ENCODE results near the gene ATG2A. TPM values are rescaled to one million over a fixed set of nuclear protein-coding genes. Genes with fewer than 3 reads are reported as not detected.

Gene ATG2A
- polyA plus RNA-seq, 1 donor (not counting 4 experiments of a cell fraction or from before 2014, with no cell fraction given), result 2.4 TPM

DNA sequence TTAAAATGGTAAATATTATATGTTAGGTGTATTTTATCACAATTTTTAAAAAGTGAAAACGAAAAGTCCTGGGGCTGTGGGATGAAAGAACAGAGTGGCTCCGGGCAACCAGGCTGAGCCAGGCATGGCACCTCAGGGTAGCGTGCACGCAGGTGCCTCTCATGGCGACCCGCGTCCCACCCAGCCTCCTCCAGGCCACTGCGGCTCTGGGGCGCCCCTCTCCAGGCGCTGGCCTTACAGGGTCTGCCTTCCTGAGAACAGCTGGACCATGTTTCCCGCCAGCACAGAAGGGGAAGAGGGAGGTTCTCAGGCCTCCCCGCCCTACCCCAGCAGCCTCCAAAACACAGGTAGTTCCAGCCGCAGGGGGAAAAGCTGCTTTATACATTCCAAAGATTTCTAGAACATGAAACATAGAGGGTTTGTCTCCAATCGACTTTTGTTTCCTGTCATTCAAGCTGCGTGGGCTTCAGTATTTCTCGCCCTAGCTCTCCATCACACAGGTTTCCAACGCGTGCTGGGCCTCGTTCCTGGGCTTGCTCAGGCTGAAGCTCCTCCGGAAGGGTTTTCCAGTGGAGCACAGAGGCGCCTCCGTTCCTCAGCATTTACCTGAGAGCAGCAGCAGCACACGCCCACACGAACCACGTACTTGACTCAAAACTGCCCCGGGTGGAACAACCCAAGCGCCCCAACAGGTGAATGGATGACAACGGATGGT, 49.1 kb downstream of the ATG2A start:
- Histone ChIP-seq H3K9me3 (ENCODE audit: control insufficient read depth, low read depth, low read length) (no peaks in the 10 kb centered on the region), H3K4me1 (ENCODE audit: control insufficient read depth, extremely low read depth, insufficient read depth, low read length) (peaks cover 82% of the 10 kb centered on the region), H3K27ac (ENCODE audit: control insufficient read depth, insufficient read depth, low read length) (peak overlapping the region; percentile 80), H3K4me2 (ENCODE audit: control insufficient read depth, extremely low read depth, insufficient read depth, low read depth, low read length) (peak overlapping the region; percentile 60), H2AFZ (ENCODE audit: control insufficient read depth, low read length) (no peak overlapping the region), H3K36me3 (ENCODE audit: control insufficient read depth in 2 of 2, extremely low read depth in 1 of 2, insufficient read depth in 2 of 2, low read length in 2 of 2) (peaks cover 13 to 43% of the 10 kb centered on the region in 2 experiments), H3K9me1 (ENCODE audit: control insufficient read depth, extremely low read depth, insufficient read depth, low read length) (peaks cover 11% of the 10 kb centered on the region), H3K27me3 (ENCODE audit: control insufficient read depth, extremely low read depth, insufficient read depth, low read length) (no peaks in the 10 kb centered on the region), H3K79me2 (ENCODE audit: control insufficient read depth, insufficient read depth, low read length) (peaks cover 85% of the 10 kb centered on the region), H4K20me1 (ENCODE audit: control insufficient read depth, extremely low read depth, insufficient read depth, low read length) (peaks cover 11% of the 10 kb centered on the region), H3K9ac (ENCODE audit: control insufficient read depth, extremely low read depth, insufficient read depth, low read length) (peak overlapping the region; percentile 54), H3K4me3 (ENCODE audit: control insufficient read depth in 2 of 3, extremely low read depth in 1 of 3, insufficient read depth in 2 of 3, low read depth in 1 of 3, low read length in 3 of 3) (no peak overlapping the region)
- TF ChIP-seq CTCF (optimal IDR thresholded peaks at IDR 0.05 in 1 of 3, IDR thresholded peaks at IDR 0.05 in 1 of 3, conservative IDR thresholded peaks at IDR 0.05 in 1 of 3; ENCODE audit: extremely low read depth in 1 of 3, insufficient read depth in 2 of 3, low read length in 3 of 3), result peak in 2 of 3 experiments; percentile 7 to 8
- TF ChIP-seq EZH2 (IDR thresholded peaks at IDR 0.05; ENCODE audit: low read length), result no peak
- DNase-seq (ENCODE audit: low read depth, low spot score), result no peak
- FAIRE-seq, result peak; percentile 57
- dilution Hi-C loops (cut with MboI; ENCODE audit: extremely low pct_ligation_motif_present, low sequenced_read_pairs), result no loop called here

DNA sequence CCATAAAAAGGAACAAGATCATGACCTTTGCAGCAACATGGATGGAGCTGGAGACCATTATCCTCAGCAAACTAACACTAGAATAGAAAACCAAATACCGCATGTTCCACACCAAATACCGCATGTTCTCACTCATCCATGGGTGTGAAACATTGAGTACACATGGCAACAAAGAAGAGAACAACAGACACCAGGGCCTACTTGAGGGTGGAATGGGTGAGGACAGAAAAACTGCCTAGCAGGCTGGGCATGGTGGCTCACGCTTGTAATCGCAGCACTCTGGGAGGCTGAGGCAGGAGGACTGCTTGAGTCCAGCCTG, 50.9 kb downstream of the ATG2A start:
- DNase-seq (ENCODE audit: low read depth, low spot score) (no peak), FAIRE-seq (no peak)
- Histone ChIP-seq H3K9ac (ENCODE audit: control insufficient read depth, extremely low read depth, insufficient read depth, low read length) (no peak overlapping the region), H3K27ac (ENCODE audit: control insufficient read depth, insufficient read depth, low read length) (peak overlapping the region; percentile 36), H3K9me1 (ENCODE audit: control insufficient read depth, extremely low read depth, insufficient read depth, low read length) (peaks cover 14% of the 10 kb centered on the region), H3K79me2 (ENCODE audit: control insufficient read depth, insufficient read depth, low read length) (peaks cover 84% of the 10 kb centered on the region), H3K4me3 (ENCODE audit: control insufficient read depth in 2 of 3, extremely low read depth in 1 of 3, insufficient read depth in 2 of 3, low read depth in 1 of 3, low read length in 3 of 3) (no peak overlapping the region), H3K9me3 (ENCODE audit: control insufficient read depth, low read depth, low read length) (no peaks in the 10 kb centered on the region), H3K36me3 (ENCODE audit: control insufficient read depth in 2 of 2, extremely low read depth in 1 of 2, insufficient read depth in 2 of 2, low read length in 2 of 2) (peaks cover 11 to 27% of the 10 kb centered on the region in 2 experiments), H4K20me1 (ENCODE audit: control insufficient read depth, extremely low read depth, insufficient read depth, low read length) (peaks cover 11% of the 10 kb centered on the region), H3K4me1 (ENCODE audit: control insufficient read depth, extremely low read depth, insufficient read depth, low read length) (peaks cover 81% of the 10 kb centered on the region), H3K4me2 (ENCODE audit: control insufficient read depth, extremely low read depth, insufficient read depth, low read depth, low read length) (peak overlapping the region; percentile 18), H3K27me3 (ENCODE audit: control insufficient read depth, extremely low read depth, insufficient read depth, low read length) (no peaks in the 10 kb centered on the region), H2AFZ (ENCODE audit: control insufficient read depth, low read length) (no peak overlapping the region)
- no peak for TF ChIP-seq CTCF (optimal IDR thresholded peaks at IDR 0.05 in 1 of 3, IDR thresholded peaks at IDR 0.05 in 1 of 3, conservative IDR thresholded peaks at IDR 0.05 in 1 of 3; ENCODE audit: extremely low read depth in 1 of 3, insufficient read depth in 2 of 3, low read length in 3 of 3)
- no peak for TF ChIP-seq EZH2 (IDR thresholded peaks at IDR 0.05; ENCODE audit: low read length)
- dilution Hi-C loops (cut with MboI; ENCODE audit: extremely low pct_ligation_motif_present, low sequenced_read_pairs), result no loop called here

Measured in keratinocyte (primary cell).